Neural progenitor cell (in vitro differentiated cells): ENCODE measurements around the gene ADGRD2.

Source experiments
- CTCF ChIP-seq: fragments of 200-600 bp; sonication (generic); IDR thresholded peaks from 2 replicates; pipeline ENCODE4 v1.5.1; 2017; ENCODE audit warnings: antibody characterized with exemption, mild to moderate bottlenecking
- EZH2phosphoT487 ChIP-seq: fragments of 200-600 bp; sonication (generic); IDR thresholded peaks from 2 replicates; pipeline ENCODE4 v1.6.1; 2017; ENCODE audit warnings: antibody characterized with exemption

- TF ChIP-seq CTCF (no peak), EZH2phosphoT487 (no peak)
These were observed 23.9 kb upstream of the ADGRD2 start for GRCh38 chr9:124426361-124426760.
